Upper lobe of right lung (tissue), 1 donor: ENCODE measurements around the gene PPP2R2C. TPM values are rescaled to one million over a fixed set of nuclear protein-coding genes. Genes with fewer than 3 reads are reported as not detected.

Experiments
- ATAC-seq: fragments of 200-7000 bp; cut with Tn5 transposase; one replicate; pipeline ENCODE4 v1.9.1; 2020; ENCODE audit warnings: mild to moderate bottlenecking, moderate library complexity
- DNase-seq: peaks from one replicate; pipeline ENCODE4 v3.0.0-alpha.2; 2020
- H3K27ac ChIP-seq: fragments of 200-600 bp; one replicate; pipeline ENCODE4 v1.8.0; 2022
- H3K27me3 ChIP-seq: fragments of 200-600 bp; one replicate; pipeline ENCODE4 v1.8.0; 2022; ENCODE audit warnings: mild to moderate bottlenecking
- H3K36me3 ChIP-seq: fragments of 200-600 bp; one replicate; pipeline ENCODE4 v1.8.0; 2022
- H3K4me1 ChIP-seq: fragments of 200-600 bp; one replicate; pipeline ENCODE4 v1.8.0; 2022
- H3K4me3 ChIP-seq: fragments of 200-600 bp; one replicate; pipeline ENCODE4 v1.8.0; 2022; ENCODE audit warnings: mild to moderate bottlenecking
- H3K9me3 ChIP-seq: fragments of 200-600 bp; one replicate; pipeline ENCODE4 v1.8.0; 2022
- CTCF ChIP-seq: fragments of 200-600 bp; IDR thresholded peaks from one replicate; pipeline ENCODE4 v1.8.0; 2022; ENCODE audit warnings: antibody characterized with exemption
- intact Hi-C: fragments of 100-400 bp; cut with DNase I; formaldehyde crosslinking; loops from one replicate; pipeline ENCODE4 v1.11.0; 2022
- total RNA-seq: library from RNA; stranded (reverse); fragmentation: NEBNext Ultra II Directional; extraction: Animal tissue kit (Norgen Biotek cat#: 25700); gene quantifications from one replicate; pipeline ENCODE4 v1.2.1, GENCODE V29; 2021
- donor health status: DM: no; HTN: yes; CAD: no; lungs with severe emphysema.

The PPP2R2C gene
- total RNA-seq, 1 donor from 2014 or later: 0.09 TPM

DNA sequence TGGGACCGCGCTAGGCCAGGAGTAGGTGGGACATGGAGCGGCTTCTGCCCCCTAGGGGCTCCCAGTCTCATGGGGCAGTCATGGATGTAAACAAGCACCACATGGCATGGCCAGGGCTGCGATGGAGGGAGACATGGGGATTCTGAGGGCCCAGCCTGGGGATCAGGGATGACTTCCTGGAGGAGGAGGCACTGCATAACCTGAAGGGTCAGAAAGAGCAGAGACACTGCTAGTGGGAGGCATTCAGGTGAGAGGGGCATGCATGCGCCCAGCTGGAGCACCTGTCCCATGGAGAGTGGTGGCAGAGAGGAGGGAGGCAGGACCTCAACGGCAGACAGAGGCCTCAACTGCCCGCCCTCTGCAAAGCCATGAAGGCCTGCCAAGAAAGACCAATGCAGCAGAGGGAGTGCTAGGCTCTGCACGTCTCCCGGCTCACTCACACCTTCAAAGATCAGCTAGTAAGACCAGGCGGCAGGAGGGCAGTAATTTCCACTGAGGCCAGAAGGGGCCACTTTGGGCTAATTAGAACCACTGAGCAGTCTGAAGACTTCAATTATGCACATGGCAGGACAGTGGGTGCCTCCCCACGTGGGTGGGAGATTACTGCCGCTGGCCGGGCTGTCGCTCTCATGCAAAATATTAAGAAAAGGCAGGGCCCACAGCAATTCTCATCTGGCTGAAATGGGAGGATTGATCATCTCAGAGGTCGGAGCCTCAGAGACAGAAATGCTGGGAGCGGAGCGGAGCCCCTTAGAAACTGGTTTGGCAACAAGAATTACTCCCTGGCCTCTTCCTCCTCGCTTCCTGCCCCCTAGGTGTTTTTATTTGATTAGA lies 69.6 kb downstream of the PPP2R2C start:
- Histone ChIP-seq H3K27ac (no peak overlapping the region), H3K4me1 (no peaks in the 10 kb centered on the region), H3K27me3 (peaks cover 48% of the 10 kb centered on the region), H3K4me3 (no peak overlapping the region), H3K36me3 (no peaks in the 10 kb centered on the region), H3K9me3 (no peaks in the 10 kb centered on the region)
- no peak for ATAC-seq
- no peak for DNase-seq
- intact Hi-C loops: no loop called here
- TF ChIP-seq CTCF: no peak

GRCh38 chr4:6401797-6402196 lies 70.6 kb downstream of the PPP2R2C start:
- H3K27ac ChIP-seq: no peak overlapping the region
- intact Hi-C loops: no loop called here
- no peaks in the 10 kb centered on the region for H3K36me3 ChIP-seq
- no peaks in the 10 kb centered on the region for H3K4me1 ChIP-seq
- TF ChIP-seq CTCF: no peak
- no peaks in the 10 kb centered on the region for H3K9me3 ChIP-seq
- DNase-seq (no peak), ATAC-seq (no peak)
- peaks cover 56% of the 10 kb centered on the region for H3K27me3 ChIP-seq
- no peak overlapping the region for H3K4me3 ChIP-seq

DNA sequence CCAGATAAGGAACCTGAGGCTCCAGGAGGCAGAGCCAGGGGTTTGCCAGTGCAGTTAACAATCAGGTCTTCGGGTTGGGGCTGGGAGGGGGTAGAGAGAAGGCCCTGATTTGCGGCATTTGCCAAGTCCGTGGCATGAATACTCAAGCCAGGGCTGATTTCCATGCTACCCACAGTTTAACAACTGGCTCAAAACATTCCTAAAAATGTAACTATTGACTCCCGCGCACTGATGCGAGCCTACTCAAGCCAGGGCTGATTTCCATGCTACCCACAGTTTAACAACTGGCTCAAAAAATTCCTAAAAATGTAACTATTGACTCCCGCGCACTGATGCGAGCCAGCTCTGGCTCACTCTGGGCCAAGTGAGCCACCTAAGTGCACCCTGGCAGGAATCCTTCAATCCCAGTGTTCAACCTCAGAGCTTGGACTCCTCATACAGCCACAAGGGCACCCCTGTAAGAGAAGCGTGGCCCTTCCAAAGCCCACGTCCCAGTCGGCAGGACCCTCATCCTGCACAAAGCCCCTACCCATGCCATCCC lies 75.6 kb downstream of the PPP2R2C start:
- ATAC-seq: no peak
- Histone ChIP-seq H3K4me1 (no peaks in the 10 kb centered on the region), H3K4me3 (no peak overlapping the region), H3K27ac (no peak overlapping the region), H3K36me3 (no peaks in the 10 kb centered on the region), H3K27me3 (peaks cover 27% of the 10 kb centered on the region), H3K9me3 (no peaks in the 10 kb centered on the region)
- no peak for DNase-seq
- TF ChIP-seq CTCF: no peak
- intact Hi-C loops: no loop called here

- Histone ChIP-seq H3K36me3 (no peaks in the 10 kb centered on the region), H3K4me1 (no peaks in the 10 kb centered on the region), H3K27me3 (peaks cover 24% of the 10 kb centered on the region), H3K4me3 (no peak overlapping the region), H3K9me3 (no peaks in the 10 kb centered on the region), H3K27ac (no peak overlapping the region)
- ATAC-seq: no peak
- no peak for DNase-seq
- intact Hi-C loops: no loop called here
- no peak for TF ChIP-seq CTCF
These were observed 76.8 kb downstream of the PPP2R2C start for GRCh38 chr4:6395466-6396228.

- Histone ChIP-seq H3K4me1 (no peaks in the 10 kb centered on the region), H3K36me3 (no peaks in the 10 kb centered on the region), H3K27ac (no peak overlapping the region), H3K9me3 (no peaks in the 10 kb centered on the region), H3K4me3 (no peak overlapping the region), H3K27me3 (peaks cover 25% of the 10 kb centered on the region)
- no peak for TF ChIP-seq CTCF
- intact Hi-C loops: no loop called here
- DNase-seq (no peak), ATAC-seq (no peak)
These were observed 77.7 kb downstream of the PPP2R2C start for GRCh38 chr4:6394671-6395081.
